Central memory CD8-positive, alpha-beta T cell (primary cell): Measurements from ENCODE around the gene PTPN3.

ENCODE experiments used
- ATAC-seq: fragments of 150-1000 bp; cut with Tn5 transposase; replicated peaks from 2 replicates; pipeline ENCODE4 v1.10.0; 2022; ENCODE audit warnings: mild to moderate bottlenecking, moderate FRiP score, moderate number of reproducible peaks; ENCODE audit not compliant: poor library complexity, severe bottlenecking; ENCODE audit errors: extremely low read depth
- DNase-seq, 2 donors: peaks; one replicate each; pipeline ENCODE4 v3.0.0; 2021; ENCODE audit warnings: low spot score in 2 of 2
- H3K27ac Mint-ChIP-seq: one replicate; pipeline ENCODE4 v1.8.0; 2022; ENCODE audit warnings: low read depth, mild to moderate bottlenecking, moderate library complexity, mixed read lengths
- H3K27me3 Mint-ChIP-seq: one replicate; pipeline ENCODE4 v1.8.0; 2022; ENCODE audit warnings: mixed read lengths
- H3K36me3 Mint-ChIP-seq: one replicate; pipeline ENCODE4 v1.8.0; 2022; ENCODE audit warnings: mild to moderate bottlenecking, moderate library complexity, mixed read lengths; ENCODE audit not compliant: insufficient read depth
- H3K4me1 Mint-ChIP-seq: one replicate; pipeline ENCODE4 v1.8.0; 2022; ENCODE audit warnings: mixed read lengths
- H3K4me3 Mint-ChIP-seq: one replicate; pipeline ENCODE4 v1.8.0; 2022; ENCODE audit warnings: mild to moderate bottlenecking, moderate library complexity, mixed read lengths
- H3K9me3 Mint-ChIP-seq: one replicate; pipeline ENCODE4 v1.8.0; 2022; ENCODE audit warnings: mixed read lengths

PTPN3 gene

GRCh38 chr9:109439378-109440116, 58.6 kb downstream of the PTPN3 start:
- Mint-ChIP-seq H3K9me3 (no peaks in the 10 kb centered on the region), H3K4me3 (no peak overlapping the region), H3K27ac (no peak overlapping the region), H3K27me3 (peaks cover 33% of the 10 kb centered on the region), H3K4me1 (no peaks in the 10 kb centered on the region), H3K36me3 (no peaks in the 10 kb centered on the region)
- ATAC-seq: no peak
- no peak for DNase-seq

GRCh38 chr9:109437286-109437685, 60.8 kb downstream of the PTPN3 start:
- no peak overlapping the region for H3K4me3 Mint-ChIP-seq
- no peaks in the 10 kb centered on the region for H3K4me1 Mint-ChIP-seq
- no peak overlapping the region for H3K27ac Mint-ChIP-seq
- DNase-seq (no peak), ATAC-seq (no peak)
- peaks cover 21% of the 10 kb centered on the region for H3K27me3 Mint-ChIP-seq
- H3K36me3 Mint-ChIP-seq: no peaks in the 10 kb centered on the region
- no peaks in the 10 kb centered on the region for H3K9me3 Mint-ChIP-seq

GRCh38 chr9:109436071-109436470, 62.0 kb downstream of the PTPN3 start:
- Mint-ChIP-seq H3K27me3 (peaks cover 21% of the 10 kb centered on the region), H3K27ac (no peak overlapping the region)

GRCh38 chr9:109433476-109433875, 64.6 kb downstream of the PTPN3 start:
- DNase-seq: no peak
- Mint-ChIP-seq H3K36me3 (no peaks in the 10 kb centered on the region), H3K27ac (no peak overlapping the region), H3K9me3 (no peaks in the 10 kb centered on the region), H3K27me3 (peaks cover 15% of the 10 kb centered on the region), H3K4me1 (no peaks in the 10 kb centered on the region), H3K4me3 (no peak overlapping the region)
- ATAC-seq: no peak

More at GRCh38 chr9:109436071-109436470, 62.0 kb downstream of the PTPN3 start:
- ATAC-seq (no peak), DNase-seq (no peak)
- Mint-ChIP-seq H3K9me3 (no peaks in the 10 kb centered on the region), H3K4me3 (no peak overlapping the region), H3K4me1 (no peaks in the 10 kb centered on the region), H3K36me3 (no peaks in the 10 kb centered on the region)

- no peaks in the 10 kb centered on the region for H3K9me3 Mint-ChIP-seq
- H3K36me3 Mint-ChIP-seq: no peaks in the 10 kb centered on the region
- DNase-seq: no peak
- no peak overlapping the region for H3K4me3 Mint-ChIP-seq
- H3K27me3 Mint-ChIP-seq: peaks cover 8% of the 10 kb centered on the region
- no peaks in the 10 kb centered on the region for H3K4me1 Mint-ChIP-seq
- no peak overlapping the region for H3K27ac Mint-ChIP-seq
- no peak for ATAC-seq
These were observed 67.9 kb downstream of the PTPN3 start for GRCh38 chr9:109430231-109430630.

- DNase-seq (no peak), ATAC-seq (no peak)
- H3K27ac Mint-ChIP-seq: no peak overlapping the region
- no peaks in the 10 kb centered on the region for H3K4me1 Mint-ChIP-seq
- H3K27me3 Mint-ChIP-seq: peaks cover 8% of the 10 kb centered on the region
- H3K36me3 Mint-ChIP-seq: no peaks in the 10 kb centered on the region
- H3K4me3 Mint-ChIP-seq: no peak overlapping the region
- no peaks in the 10 kb centered on the region for H3K9me3 Mint-ChIP-seq
These were observed 69.3 kb downstream of the PTPN3 start for GRCh38 chr9:109428854-109429253.

GRCh38 chr9:109427886-109428285, 70.2 kb downstream of the PTPN3 start:
- Mint-ChIP-seq H3K36me3 (no peaks in the 10 kb centered on the region), H3K27me3 (peaks cover 8% of the 10 kb centered on the region), H3K9me3 (no peaks in the 10 kb centered on the region), H3K4me1 (no peaks in the 10 kb centered on the region), H3K4me3 (no peak overlapping the region), H3K27ac (no peak overlapping the region)
- DNase-seq (no peak), ATAC-seq (no peak)

GRCh38 chr9:109426626-109427402, 71.3 kb downstream of the PTPN3 start:
- ATAC-seq (no peak), DNase-seq (no peak)
- no peak overlapping the region for H3K4me3 Mint-ChIP-seq
- H3K9me3 Mint-ChIP-seq: no peaks in the 10 kb centered on the region
- no peaks in the 10 kb centered on the region for H3K4me1 Mint-ChIP-seq
- no peaks in the 10 kb centered on the region for H3K36me3 Mint-ChIP-seq
- no peak overlapping the region for H3K27ac Mint-ChIP-seq
- H3K27me3 Mint-ChIP-seq: peaks cover 8% of the 10 kb centered on the region

GRCh38 chr9:109424618-109425017, 73.5 kb downstream of the PTPN3 start:
- Mint-ChIP-seq H3K36me3 (no peaks in the 10 kb centered on the region), H3K27ac (no peak overlapping the region), H3K27me3 (peaks cover 8% of the 10 kb centered on the region), H3K4me1 (no peaks in the 10 kb centered on the region), H3K9me3 (no peaks in the 10 kb centered on the region), H3K4me3 (no peak overlapping the region)
- DNase-seq: no peak
- ATAC-seq: no peak

GRCh38 chr9:109423877-109424276, 74.2 kb downstream of the PTPN3 start:
- no peaks in the 10 kb centered on the region for H3K4me1 Mint-ChIP-seq
- ATAC-seq (no peak), DNase-seq (no peak)
- no peaks in the 10 kb centered on the region for H3K9me3 Mint-ChIP-seq
- peaks cover 8% of the 10 kb centered on the region for H3K27me3 Mint-ChIP-seq
- no peak overlapping the region for H3K4me3 Mint-ChIP-seq
- no peak overlapping the region for H3K27ac Mint-ChIP-seq
- no peaks in the 10 kb centered on the region for H3K36me3 Mint-ChIP-seq

- Mint-ChIP-seq H3K4me1 (no peaks in the 10 kb centered on the region), H3K9me3 (no peaks in the 10 kb centered on the region), H3K27ac (no peak overlapping the region), H3K27me3 (peaks cover 11% of the 10 kb centered on the region), H3K4me3 (no peak overlapping the region), H3K36me3 (no peaks in the 10 kb centered on the region)
- DNase-seq (no peak), ATAC-seq (no peak)
These were observed 75.5 kb downstream of the PTPN3 start for GRCh38 chr9:109422641-109423040.

GRCh38 chr9:109421026-109421970, 76.8 kb downstream of the PTPN3 start:
- DNase-seq (no peak), ATAC-seq (no peak)
- no peaks in the 10 kb centered on the region for H3K36me3 Mint-ChIP-seq
- no peaks in the 10 kb centered on the region for H3K4me1 Mint-ChIP-seq
- peaks cover 11% of the 10 kb centered on the region for H3K27me3 Mint-ChIP-seq
- no peak overlapping the region for H3K27ac Mint-ChIP-seq
- no peak overlapping the region for H3K4me3 Mint-ChIP-seq
- H3K9me3 Mint-ChIP-seq: no peaks in the 10 kb centered on the region
